GM12891 (cell line): ENCODE data around the gene TRAPPC3.
A peak's percentile ranks its signal among the peaks of the same experiment; 100 is the strongest.

Experiments used
- DNase-seq: peaks from one replicate; pipeline ENCODE4 v3.0.0; 2011; ENCODE audit warnings: low spot score; ENCODE audit not compliant: insufficient read length
- FAIRE-seq: peaks from 2 replicates; lab custom pipeline; 2011; peaks lifted over from hg19 to GRCh38; lab: Jason Lieb, UNC
- PAX5 ChIP-seq: IDR thresholded peaks from 2 replicates; pipeline ENCODE4 v1.6.1; 2011; ENCODE audit warnings: low read length, moderate library complexity, mild to moderate bottlenecking; ENCODE audit not compliant: insufficient read depth, severe bottlenecking
- POLR2A ChIP-seq: IDR thresholded peaks from 2 replicates; pipeline ENCODE4 v1.6.1; 2011; ENCODE audit warnings: low read depth, low read length, control low read depth
- POLR2AphosphoS5 ChIP-seq: IDR thresholded peaks from 2 replicates; pipeline ENCODE4 v1.6.1; 2011; ENCODE audit warnings: low read depth, low read length, control low read depth
- POU2F2 ChIP-seq: IDR thresholded peaks from 2 replicates; pipeline ENCODE4 v1.6.1; 2011; ENCODE audit warnings: low read depth, mild to moderate bottlenecking, control low read depth, low read length, moderate library complexity
- SPI1 ChIP-seq: IDR thresholded peaks from 2 replicates; pipeline ENCODE4 v1.6.1; 2011; ENCODE audit warnings: low read depth, low read length, control low read depth
- TAF1 ChIP-seq: IDR thresholded peaks from 2 replicates; pipeline ENCODE4 v1.6.1; 2011; ENCODE audit warnings: low read depth, low read length, control low read depth

TRAPPC3 gene

DNA sequence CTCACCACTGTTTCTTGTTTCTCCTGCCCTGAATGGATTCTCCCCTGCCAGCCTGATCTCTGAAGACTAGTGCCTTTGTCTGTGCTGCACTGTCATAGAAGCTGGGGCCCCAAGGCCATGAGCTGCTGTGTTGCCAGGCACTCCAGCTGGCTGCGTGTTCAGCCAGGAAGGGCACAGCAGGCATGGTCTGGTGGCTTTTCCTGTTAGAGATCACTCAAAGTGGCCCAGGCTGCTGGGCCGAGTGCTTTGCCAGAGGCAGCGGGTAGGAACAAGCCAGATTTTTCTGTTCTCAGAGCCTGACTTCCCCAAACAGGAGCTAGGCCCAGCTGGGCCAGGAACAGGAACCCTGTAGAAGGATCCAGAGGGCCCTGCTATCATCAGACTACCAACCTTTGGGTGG, 55.4 kb downstream of the TRAPPC3 start:
- TF ChIP-seq POLR2AphosphoS5 (0 out of 2 replicates have a peak, but pooled peaks have one; percentile 20), PAX5 (no peak), POU2F2 (no peak), POLR2A (no peak)
- FAIRE-seq: no peak
- no peak for DNase-seq

GRCh38 chr1:36093226-36093625, 56.1 kb downstream of the TRAPPC3 start:
- DNase-seq: no peak
- TF ChIP-seq POU2F2 (no peak), SPI1 (no peak), TAF1 (no peak), POLR2AphosphoS5 (no peak), PAX5 (no peak), POLR2A (no peak)
- FAIRE-seq: no peak

DNA sequence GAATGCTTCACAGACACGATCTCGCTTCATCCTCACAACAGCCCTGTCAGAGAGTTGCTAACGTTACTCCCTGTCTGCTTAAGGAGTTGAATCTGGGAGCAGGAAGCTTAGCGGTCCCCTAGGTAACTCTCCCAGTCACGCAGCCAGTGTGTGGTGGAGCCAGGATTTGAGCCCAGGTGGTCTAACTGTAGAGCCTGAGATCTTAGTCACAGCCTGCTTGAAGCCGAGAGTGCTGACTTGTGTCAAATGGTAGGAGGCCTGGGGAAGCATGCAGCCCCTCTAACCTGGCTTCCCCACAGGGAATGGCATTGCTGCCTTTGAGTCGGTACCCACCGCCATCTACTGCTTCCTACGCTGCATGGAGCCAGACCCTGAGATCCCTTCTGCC, 56.5 kb downstream of the TRAPPC3 start:
- DNase-seq: no peak
- FAIRE-seq: no peak
- TF ChIP-seq POLR2AphosphoS5 (no peak), POLR2A (no peak), POU2F2 (no peak), TAF1 (no peak), PAX5 (no peak), SPI1 (no peak)

DNA sequence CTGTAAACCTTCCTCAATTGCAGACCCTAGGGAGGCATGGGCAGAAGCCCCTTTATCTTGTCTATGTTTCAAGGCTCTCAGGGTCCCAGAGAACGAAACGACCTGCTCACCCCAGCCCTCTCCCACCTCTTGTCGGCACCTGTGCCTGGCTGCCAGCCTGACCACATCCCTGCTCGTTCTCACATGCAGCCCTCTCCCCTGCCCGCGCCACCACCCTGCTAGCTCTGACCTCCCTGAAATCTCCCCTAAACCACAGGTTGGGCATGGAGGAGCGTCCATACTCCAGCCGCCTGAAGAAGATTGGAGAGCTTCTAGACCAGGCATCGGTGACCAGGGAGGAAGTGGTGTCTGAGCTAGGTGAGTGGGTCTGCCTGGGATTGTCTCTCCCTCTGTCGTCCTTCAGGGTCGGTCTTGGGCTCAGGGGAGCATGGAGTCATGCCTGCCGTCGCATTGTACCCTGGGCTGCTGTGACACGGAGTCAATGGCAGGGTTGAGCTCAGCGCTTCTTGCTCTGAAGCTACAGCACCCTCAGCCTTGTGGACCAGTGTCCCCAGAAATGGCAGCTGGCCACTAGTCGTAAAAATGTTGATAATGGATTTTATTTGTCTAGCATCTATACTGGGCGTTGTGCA, 57.0 kb downstream of the TRAPPC3 start:
- TF ChIP-seq TAF1 (no peak), POLR2AphosphoS5 (no peak), SPI1 (no peak), PAX5 (no peak), POLR2A (no peak), POU2F2 (no peak)
- FAIRE-seq: no peak
- DNase-seq: no peak

DNA sequence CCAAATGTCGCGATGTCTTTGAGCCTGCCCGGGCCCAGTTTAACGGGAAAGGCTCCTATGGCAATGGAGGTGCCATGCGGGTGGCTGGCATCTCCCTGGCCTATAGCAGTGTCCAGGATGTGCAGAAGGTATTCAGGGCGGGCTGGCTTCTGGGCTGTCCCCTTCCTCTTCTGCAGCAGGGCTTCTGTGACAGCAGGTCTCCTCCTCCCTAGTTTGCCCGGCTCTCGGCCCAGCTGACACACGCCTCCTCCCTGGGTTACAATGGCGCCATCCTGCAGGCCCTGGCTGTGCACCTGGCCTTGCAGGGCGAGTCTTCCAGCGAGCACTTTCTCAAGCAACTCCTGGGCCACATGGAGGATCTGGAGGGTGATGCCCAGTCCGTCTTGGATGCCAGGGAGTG, 57.6 kb downstream of the TRAPPC3 start:
- DNase-seq (no peak), FAIRE-seq (no peak)
- TF ChIP-seq POU2F2 (no peak), PAX5 (no peak), POLR2AphosphoS5 (no peak), SPI1 (no peak), TAF1 (no peak)

GRCh38 chr1:36091141-36091540, 58.1 kb downstream of the TRAPPC3 start:
- peak; percentile 49 for TF ChIP-seq POLR2AphosphoS5
- no peak for TF ChIP-seq TAF1
- FAIRE-seq (no peak), DNase-seq (no peak)

GRCh38 chr1:36089393-36090121, 59.7 kb downstream of the TRAPPC3 start:
- TF ChIP-seq TAF1 (peak; percentile 51; the same call in 1 of the 2 replicates), POLR2A (peak; percentile 53; the same call in 1 of the 2 replicates), SPI1 (no peak)
- no peak for DNase-seq
- no peak for FAIRE-seq

- peak; percentile 98 for DNase-seq
- FAIRE-seq: peak; percentile 98
- peak; percentile 97 for TF ChIP-seq POLR2A
- TF ChIP-seq PAX5: peak; percentile 66
- peak; percentile 94 for TF ChIP-seq POLR2AphosphoS5
- peak; percentile 96 for TF ChIP-seq TAF1
- peak; percentile 56; the same call in 1 of the 2 replicates for TF ChIP-seq POU2F2
- TF ChIP-seq SPI1: peak; percentile 59
These were observed 60.5 kb downstream of the TRAPPC3 start, which contains the start of gene ADPRS for GRCh38 chr1:36088577-36089392. ADPRS (plus strand) TSS chr1:36088892; CDS start chr1:36088905, 13 bp downstream.

DNA sequence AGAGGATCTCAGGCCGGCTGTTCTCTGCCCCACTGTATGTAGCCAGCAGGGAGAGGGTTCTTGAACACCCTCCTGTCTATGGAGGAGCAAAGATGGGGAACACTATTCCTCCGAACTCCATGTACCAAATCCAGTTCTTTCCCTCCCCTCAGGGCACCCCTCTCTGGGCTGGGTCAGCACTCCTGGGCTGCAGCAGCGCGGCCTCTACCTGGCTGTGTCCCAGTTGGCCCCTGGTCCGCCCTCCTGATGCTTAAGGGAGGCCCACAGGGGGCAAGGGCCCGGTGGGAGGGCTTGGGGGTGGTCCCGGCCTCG, 61.1 kb downstream of the TRAPPC3 start:
- FAIRE-seq: no peak
- TF ChIP-seq SPI1 (no peak), POLR2A (no peak), PAX5 (no peak), POU2F2 (no peak), POLR2AphosphoS5 (no peak), TAF1 (no peak)
- no peak for DNase-seq
